HepG2 (cell line): ENCODE measurements around the gene SPPL2B. TPM values are rescaled to one million over a fixed set of nuclear protein-coding genes. Genes with fewer than 3 reads are reported as not detected.

Source experiments
- CREM ChIP-seq, 2 experiments: sonication (generic) in 1 of 2; formaldehyde crosslinking in 1 of 2; IDR thresholded peaks; 2 replicates each; pipeline versions ENCODE4 v1.4.0 to v1.6.1; 2016 to 2020; ENCODE audit warnings: antibody characterized with exemption in 1 of 2, mild to moderate bottlenecking in 1 of 2, missing genetic modification reagents in 1 of 2
- ETV5 ChIP-seq: IDR thresholded peaks from 2 replicates; pipeline ENCODE4 v1.6.1; 2018; ENCODE audit warnings: missing biosample characterization, missing genetic modification reagents, inconsistent platforms, borderline replicate concordance
- FOXJ3 ChIP-seq: sonication (generic); formaldehyde crosslinking; IDR thresholded peaks from 2 replicates; pipeline ENCODE4 v1.4.0; 2020; ENCODE audit warnings: missing genetic modification reagents, mild to moderate bottlenecking, borderline replicate concordance
- KDM4B ChIP-seq: sonication (generic); formaldehyde crosslinking; IDR thresholded peaks from 2 replicates; pipeline ENCODE4 v1.4.0; 2020; ENCODE audit warnings: missing genetic modification reagents
- MEIS2 ChIP-seq: sonication (generic); formaldehyde crosslinking; IDR thresholded peaks from 2 replicates; pipeline ENCODE4 v1.9.0; 2021; ENCODE audit warnings: mild to moderate bottlenecking, missing genetic modification reagents
- NFIB ChIP-seq: sonication (generic); formaldehyde crosslinking; IDR thresholded peaks from 2 replicates; pipeline ENCODE4 v1.9.0; 2021; ENCODE audit warnings: missing genetic modification reagents, mild to moderate bottlenecking, borderline replicate concordance
- NFIC ChIP-seq: IDR thresholded peaks from 2 replicates; pipeline ENCODE4 v1.6.1; 2012; ENCODE audit warnings: mild to moderate bottlenecking, low read length, inconsistent platforms
- NR1H2 ChIP-seq: sonication (generic); formaldehyde crosslinking; IDR thresholded peaks from 2 replicates; pipeline ENCODE4 v1.8.1; 2022; ENCODE audit warnings: low read depth, missing genetic modification reagents, borderline replicate concordance
- PHF8 ChIP-seq: sonication (generic); formaldehyde crosslinking; IDR thresholded peaks from 2 replicates; pipeline ENCODE4 v1.5.0; 2020; ENCODE audit warnings: missing genetic modification reagents
- RFX5 ChIP-seq: IDR thresholded peaks from 2 replicates; pipeline ENCODE4 v1.6.1; 2011; ENCODE audit warnings: low read depth, low read length, improper control_type of control experiment
- SIX4 ChIP-seq: sonication (generic); formaldehyde crosslinking; IDR thresholded peaks from 2 replicates; pipeline ENCODE4 v1.4.0; 2020; ENCODE audit warnings: missing genetic modification reagents
- SOX5 ChIP-seq: IDR thresholded peaks from 2 replicates; pipeline ENCODE4 v1.6.1; 2016; ENCODE audit warnings: borderline replicate concordance
- TOPORS ChIP-seq: sonication (generic); formaldehyde crosslinking; IDR thresholded peaks from 2 replicates; pipeline ENCODE4 v1.8.0; 2023; ENCODE audit warnings: mild to moderate bottlenecking, missing genetic modification reagents
- ZBTB20 ChIP-seq: sonication (generic); formaldehyde crosslinking; IDR thresholded peaks from 2 replicates; pipeline ENCODE4 v1.8.1; 2023; ENCODE audit warnings: missing genetic modification reagents, low read depth, mild to moderate bottlenecking, borderline replicate concordance
- ZBTB38 ChIP-seq: sonication (generic); formaldehyde crosslinking; IDR thresholded peaks from 2 replicates; pipeline ENCODE4 v1.5.1; 2020; ENCODE audit warnings: mild to moderate bottlenecking, missing genetic modification reagents
- ZNF292 ChIP-seq: sonication (generic); formaldehyde crosslinking; IDR thresholded peaks from 2 replicates; pipeline ENCODE4 v1.8.1; 2022; ENCODE audit warnings: mild to moderate bottlenecking, low read depth, missing genetic modification reagents, borderline replicate concordance
- ZNF451 ChIP-seq: sonication (generic); formaldehyde crosslinking; IDR thresholded peaks from 2 replicates; pipeline ENCODE4 v1.5.0; 2020; ENCODE audit warnings: mild to moderate bottlenecking, missing genetic modification reagents
- ZNF496 ChIP-seq: sonication (generic); formaldehyde crosslinking; IDR thresholded peaks from 2 replicates; pipeline ENCODE4 v1.8.1; 2023; ENCODE audit warnings: mild to moderate bottlenecking, moderate library complexity, missing genetic modification reagents; ENCODE audit not compliant: insufficient replicate concordance
- ZNF615 ChIP-seq: sonication (generic); formaldehyde crosslinking; IDR thresholded peaks from 2 replicates; pipeline ENCODE4 v1.5.0; 2020; ENCODE audit warnings: mild to moderate bottlenecking, missing genetic modification reagents, borderline replicate concordance
- ZNF619 ChIP-seq: sonication (generic); formaldehyde crosslinking; IDR thresholded peaks from 2 replicates; pipeline ENCODE4 v1.4.0; 2020; ENCODE audit warnings: mild to moderate bottlenecking, missing genetic modification reagents
- ZNF720 ChIP-seq: sonication (generic); formaldehyde crosslinking; IDR thresholded peaks from 2 replicates; pipeline ENCODE4 v1.4.0; 2020; ENCODE audit warnings: missing genetic modification reagents
- ZNF883 ChIP-seq: sonication (generic); formaldehyde crosslinking; IDR thresholded peaks from 2 replicates; pipeline ENCODE4 v1.5.1; 2020; ENCODE audit warnings: mild to moderate bottlenecking, missing genetic modification reagents; ENCODE audit errors: not compliant biosample characterization
- polyA plus RNA-seq, 8 experiments: library from polyadenylated mRNA; depleted of rRNA in 3 of 8; stranded (reverse) in 7 of 8; unstranded in 1 of 8; fragments of >200 nt; fragmentation: Illumina TruSeq in 4 of 8; extraction: Trizol in 4 of 8; gene quantifications; 2 replicates each; pipeline versions ENCODE4 v1.2.1 to v1.2.3, GENCODE V29; 2011 to 2016; ENCODE audit warnings: low read depth in 4 of 8, missing spikeins in 1 of 8, mixed read lengths in 1 of 8; ENCODE audit not compliant: insufficient read depth in 1 of 8
- total RNA-seq, 5 experiments: library from RNA; depleted of rRNA; stranded (reverse); fragments of >200 nt; fragmentation: Illumina TruSeq; extraction: Trizol; gene quantifications; 2 replicates each; pipeline ENCODE4 v1.2.3, GENCODE V29; 2016; ENCODE audit warnings: low read depth in 1 of 5
- TF ChIP-seq, protein P1 (sequence below): sonication (generic); formaldehyde crosslinking; IDR thresholded peaks from 2 replicates; pipeline ENCODE4 v1.8.1; 2022; ENCODE audit warnings: mild to moderate bottlenecking, missing genetic modification reagents
- TF ChIP-seq, protein P2 (sequence below): sonication (generic); formaldehyde crosslinking; IDR thresholded peaks from 2 replicates; pipeline ENCODE4 v1.4.0; 2020; ENCODE audit warnings: missing genetic modification reagents

The SPPL2B gene
- total and polyA plus RNA-seq, 2 of the 13 experiments (the other 11 are each of a cell fraction or from before 2014, with no cell fraction given), result 14.9 to 15.2 TPM

DNA sequence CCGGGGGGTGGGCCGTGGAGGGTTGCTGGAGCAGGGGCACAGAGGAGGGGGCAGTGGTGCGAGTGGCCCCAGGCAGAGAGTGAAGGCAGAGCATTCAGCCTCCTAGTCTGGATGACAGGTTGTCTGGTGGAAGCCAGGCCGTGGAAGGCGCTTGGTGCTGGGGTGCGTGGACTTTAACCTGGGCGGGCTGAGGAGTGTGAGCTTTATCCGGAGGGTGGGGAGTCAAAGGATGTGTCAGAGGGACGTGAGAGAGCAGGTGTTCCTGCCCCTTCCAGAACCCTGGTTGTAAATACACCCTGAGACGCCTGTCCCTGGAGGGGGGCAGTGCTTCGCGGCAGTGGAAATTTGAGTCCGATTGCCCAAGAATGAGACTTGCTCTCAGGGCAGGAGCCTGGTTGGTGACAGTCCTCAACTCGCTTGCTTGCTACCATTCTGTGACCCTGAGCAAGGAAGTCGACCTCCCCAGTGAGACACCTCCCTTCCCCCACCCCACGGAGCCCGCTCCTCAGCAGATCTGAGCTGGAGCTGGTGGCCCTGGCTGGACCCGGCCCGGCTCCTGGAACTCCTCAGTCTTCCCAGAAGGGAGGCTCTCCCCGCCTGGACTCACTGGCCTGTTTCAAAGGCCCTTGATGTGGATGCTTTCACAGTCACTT lies 2.3 kb downstream of the SPPL2B start (continued):
- TF ChIP-seq PHF8 (CRISPR knock-in tag), result no peak
- no peak for TF ChIP-seq ZNF615
- TF ChIP-seq ZBTB20 (CRISPR knock-in tag), result peak; percentile 41; the same call in 1 of the 2 replicates
- TF ChIP-seq FOXJ3 (CRISPR knock-in tag), result no peak
- peak; percentile 33; the same call in 1 of the 2 replicates for TF ChIP-seq SOX5
- no peak for TF ChIP-seq ZNF883 (CRISPR knock-in tag)
- no peak for TF ChIP-seq ZBTB38
- TF ChIP-seq ZNF720 (CRISPR knock-in tag), result no peak
- TF ChIP-seq NFIB (CRISPR knock-in tag), result no peak
- no peak for TF ChIP-seq MEIS2
- TF ChIP-seq KDM4B (CRISPR knock-in tag), result no peak
- peak; percentile 60; the same call in 1 of the 2 replicates for TF ChIP-seq SIX4
- TF ChIP-seq ZNF292 (CRISPR knock-in tag), result peak; percentile 79; the same call in 1 of the 2 replicates
- TF ChIP-seq RFX5, result no peak
- TF ChIP-seq, protein P1, sequence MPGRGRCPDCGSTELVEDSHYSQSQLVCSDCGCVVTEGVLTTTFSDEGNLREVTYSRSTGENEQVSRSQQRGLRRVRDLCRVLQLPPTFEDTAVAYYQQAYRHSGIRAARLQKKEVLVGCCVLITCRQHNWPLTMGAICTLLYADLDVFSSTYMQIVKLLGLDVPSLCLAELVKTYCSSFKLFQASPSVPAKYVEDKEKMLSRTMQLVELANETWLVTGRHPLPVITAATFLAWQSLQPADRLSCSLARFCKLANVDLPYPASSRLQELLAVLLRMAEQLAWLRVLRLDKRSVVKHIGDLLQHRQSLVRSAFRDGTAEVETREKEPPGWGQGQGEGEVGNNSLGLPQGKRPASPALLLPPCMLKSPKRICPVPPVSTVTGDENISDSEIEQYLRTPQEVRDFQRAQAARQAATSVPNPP (CRISPR knock-in tag), result 0 out of 2 replicates have a peak, but pooled peaks have one; percentile 45
- peak; percentile 38; the same call in 1 of the 2 replicates for TF ChIP-seq CREM (IDR thresholded peaks at IDR 0.05)
- no peak for TF ChIP-seq CREM (CRISPR knock-in tag; IDR thresholded peaks at IDR 0.05)
- TF ChIP-seq ZNF619, result no peak
- TF ChIP-seq, protein P2, sequence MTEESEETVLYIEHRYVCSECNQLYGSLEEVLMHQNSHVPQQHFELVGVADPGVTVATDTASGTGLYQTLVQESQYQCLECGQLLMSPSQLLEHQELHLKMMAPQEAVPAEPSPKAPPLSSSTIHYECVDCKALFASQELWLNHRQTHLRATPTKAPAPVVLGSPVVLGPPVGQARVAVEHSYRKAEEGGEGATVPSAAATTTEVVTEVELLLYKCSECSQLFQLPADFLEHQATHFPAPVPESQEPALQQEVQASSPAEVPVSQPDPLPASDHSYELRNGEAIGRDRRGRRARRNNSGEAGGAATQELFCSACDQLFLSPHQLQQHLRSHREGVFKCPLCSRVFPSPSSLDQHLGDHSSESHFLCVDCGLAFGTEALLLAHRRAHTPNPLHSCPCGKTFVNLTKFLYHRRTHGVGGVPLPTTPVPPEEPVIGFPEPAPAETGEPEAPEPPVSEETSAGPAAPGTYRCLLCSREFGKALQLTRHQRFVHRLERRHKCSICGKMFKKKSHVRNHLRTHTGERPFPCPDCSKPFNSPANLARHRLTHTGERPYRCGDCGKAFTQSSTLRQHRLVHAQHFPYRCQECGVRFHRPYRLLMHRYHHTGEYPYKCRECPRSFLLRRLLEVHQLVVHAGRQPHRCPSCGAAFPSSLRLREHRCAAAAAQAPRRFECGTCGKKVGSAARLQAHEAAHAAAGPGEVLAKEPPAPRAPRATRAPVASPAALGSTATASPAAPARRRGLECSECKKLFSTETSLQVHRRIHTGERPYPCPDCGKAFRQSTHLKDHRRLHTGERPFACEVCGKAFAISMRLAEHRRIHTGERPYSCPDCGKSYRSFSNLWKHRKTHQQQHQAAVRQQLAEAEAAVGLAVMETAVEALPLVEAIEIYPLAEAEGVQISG, result peak; percentile 60
- no peak for TF ChIP-seq TOPORS (CRISPR knock-in tag)
- peak; percentile 62; the same call in 1 of the 2 replicates for TF ChIP-seq ETV5 (CRISPR knock-in tag)
- no peak for TF ChIP-seq NR1H2 (CRISPR knock-in tag)
- TF ChIP-seq ZNF451, result no peak
- no peak for TF ChIP-seq NFIC
- no peak for TF ChIP-seq ZNF496 (CRISPR knock-in tag)
